A549 treated with AZD9567 at 1 μM for 4 hours (cell line): ENCODE data around the gene ZCCHC9. TPM values are rescaled to one million over a fixed set of nuclear protein-coding genes. Genes with fewer than 3 reads are reported as not detected.

ENCODE experiments used
- total RNA-seq: library from RNA; stranded (reverse); fragments of 200-300 nt; extraction: Qiagen RNA extraction; gene quantifications from 5 replicates; pipeline ENCODE4 v1.2.3, GENCODE V29; 2022; ENCODE audit not compliant: insufficient read depth

The ZCCHC9 gene, protein sequence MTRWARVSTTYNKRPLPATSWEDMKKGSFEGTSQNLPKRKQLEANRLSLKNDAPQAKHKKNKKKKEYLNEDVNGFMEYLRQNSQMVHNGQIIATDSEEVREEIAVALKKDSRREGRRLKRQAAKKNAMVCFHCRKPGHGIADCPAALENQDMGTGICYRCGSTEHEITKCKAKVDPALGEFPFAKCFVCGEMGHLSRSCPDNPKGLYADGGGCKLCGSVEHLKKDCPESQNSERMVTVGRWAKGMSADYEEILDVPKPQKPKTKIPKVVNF
- 27.9 to 30.8 TPM (median 29.7 TPM) in 5 replicates for total RNA-seq

DNA sequence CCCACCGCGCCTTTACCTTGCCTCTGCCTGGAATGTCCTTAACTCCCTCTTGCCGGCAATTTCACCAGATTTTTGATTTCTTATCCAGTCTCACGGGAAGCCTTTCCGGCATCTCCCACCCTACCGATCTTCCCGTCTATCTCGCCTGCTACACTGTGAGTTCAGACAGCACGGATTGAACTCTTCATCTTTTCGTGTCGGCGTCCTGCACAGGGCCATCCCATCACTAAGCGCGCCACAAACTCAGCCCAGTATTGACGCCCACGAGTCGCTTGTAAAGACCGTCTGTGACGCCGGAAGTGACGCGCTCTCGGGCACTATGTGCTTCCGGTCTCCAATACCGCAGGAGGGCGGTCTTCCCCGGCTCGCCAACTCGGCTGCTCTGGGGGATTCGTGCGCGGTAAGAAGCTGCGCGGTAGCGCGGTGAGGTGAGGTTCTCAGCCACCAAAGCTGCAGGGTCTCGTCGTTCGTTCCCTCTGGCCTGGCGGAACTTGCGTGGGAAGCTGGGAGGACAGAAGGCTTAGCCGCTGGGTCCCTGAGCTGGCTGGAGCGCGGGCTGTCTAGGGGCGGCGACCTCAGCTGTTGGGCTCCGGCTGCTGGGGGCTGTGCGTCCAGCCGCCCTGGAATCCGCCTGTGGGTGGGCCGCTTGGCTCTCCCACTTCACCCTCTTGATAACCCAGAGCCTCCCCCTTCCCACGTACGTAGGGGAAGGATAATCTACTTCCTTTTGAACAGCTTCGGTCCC lies at the start of gene ZCCHC9:
ZCCHC9 (plus strand) TSS at position 317 of the 745 bp plus-strand sequence. CDS start 3,171 bp downstream, outside the sequence.

Other genes with a start within 250 kb of the ZCCHC9 start
- not detected in 5 replicates for gene CKMT2, start 68.3 kb upstream of the ZCCHC9 start, total RNA-seq
- 0.14 TPM in 1 of 5 replicates, not detected in the others for gene ACOT12, start 92.5 kb downstream of the ZCCHC9 start, total RNA-seq